A549 (cell line): ENCODE results near the gene SBK3. TPM values are rescaled to one million over a fixed set of nuclear protein-coding genes. Genes with fewer than 3 reads are reported as not detected.

ENCODE experiments used
- ATAC-seq, 2 experiments: fragments of 200-7000 bp in 1 of 2; fragments of >200 bp in 1 of 2; cut with Nextera tagmentation in 1 of 2; cut with Tn5 transposase in 1 of 2; 3 replicates each; pipeline versions ENCODE4 v1.8.0 to v1.9.1; 2018 to 2020; ENCODE audit warnings: mild to moderate bottlenecking in 1 of 2, moderate library complexity in 1 of 2
- CTCF ChIA-PET: fragments of 300-600 bp; sonication (Branson Sonifier 250); formaldehyde crosslinking; extraction: SDS; loops from one replicate; lab custom pipeline; 2021; ENCODE audit warnings: antibody characterized with exemption, inconsistent platforms; lab: Yijun Ruan, JAX
- POLR2A ChIA-PET: fragments of 350-600 bp; formaldehyde crosslinking; extraction: SDS; loops from one replicate; lab custom pipeline; 2021; ENCODE audit warnings: antibody characterized with exemption, inconsistent platforms; lab: Yijun Ruan, JAX
- DNase-seq, 2 experiments: peaks; one replicate each; pipeline versions ENCODE4 v3.0.0 to v3.0.0-alpha.2; 2011 to 2016; ENCODE audit warnings: low read depth in 1 of 2, low spot score in 1 of 2
- FAIRE-seq: peaks from 2 replicates; lab custom pipeline; 2011; peaks lifted over from hg19 to GRCh38; lab: Jason Lieb, UNC
- H3K27ac ChIP-seq, 2 experiments: fragments of >200 bp; sonication (Bioruptor Twin); formaldehyde crosslinking; 3 replicates each; pipeline ENCODE4 v1.5.1; 2016 to 2017
- H3K4me1 ChIP-seq: fragments of >200 bp; sonication (Bioruptor Twin); formaldehyde crosslinking; 3 replicates; pipeline ENCODE4 v1.6.1; 2016
- H3K4me2 ChIP-seq: fragments of >200 bp; sonication (Bioruptor Twin); formaldehyde crosslinking; 3 replicates; pipeline ENCODE4 v1.6.1; 2016
- H3K4me3 ChIP-seq: fragments of >200 bp; sonication (Bioruptor Twin); formaldehyde crosslinking; 3 replicates; pipeline ENCODE4 v1.5.1; 2016
- H3K9me3 ChIP-seq: fragments of >200 bp; sonication (Bioruptor Twin); formaldehyde crosslinking; 3 replicates; pipeline ENCODE4 v1.6.1; 2016
- BHLHE40 ChIP-seq: IDR thresholded peaks from 2 replicates; pipeline ENCODE4 v1.6.1; 2012; ENCODE audit warnings: low read depth, low read length, inconsistent platforms
- CBX8 ChIP-seq: fragments of 200-600 bp; sonication (generic); IDR thresholded peaks from 2 replicates; pipeline ENCODE4 v1.6.1; 2016
- CHD2 ChIP-seq: fragments of 150-350 bp; IDR thresholded peaks from 2 replicates; pipeline ENCODE4 v1.6.1; 2014; ENCODE audit warnings: low read length; ENCODE audit not compliant: partially characterized antibody
- CHD4 ChIP-seq: fragments of 200-600 bp; sonication (generic); IDR thresholded peaks from 2 replicates; pipeline ENCODE4 v1.6.1; 2016; ENCODE audit warnings: antibody characterized with exemption, mild to moderate bottlenecking, borderline replicate concordance
- EHF ChIP-seq: fragments of 250-450 bp; sonication (Bioruptor Pico); IDR thresholded peaks from 2 replicates; pipeline ENCODE4 v1.5.0; 2020; ENCODE audit warnings: mild to moderate bottlenecking
- ESRRA ChIP-seq: fragments of 150-350 bp; IDR thresholded peaks from 2 replicates; pipeline ENCODE4 v1.6.1; 2014; ENCODE audit warnings: mild to moderate bottlenecking, low read length, borderline replicate concordance
- FOSL2 ChIP-seq, 2 experiments: fragments of 450-650 bp in 1 of 2; fragments of >200 bp in 1 of 2; sonication (Bioruptor Twin) in 1 of 2; formaldehyde crosslinking; IDR thresholded peaks; 2 replicates each; pipeline versions ENCODE4 v1.5.0 to v1.6.1; 2016 to 2020; ENCODE audit warnings: mild to moderate bottlenecking in 1 of 2, moderate library complexity in 1 of 2
- FOXS1 ChIP-seq: fragments of 250-450 bp; sonication (Bioruptor Pico); IDR thresholded peaks from 2 replicates; pipeline ENCODE4 v1.5.0; 2020; ENCODE audit warnings: mild to moderate bottlenecking, moderate library complexity
- HOXB13 ChIP-seq: fragments of 250-450 bp; sonication (Bioruptor Pico); IDR thresholded peaks from 2 replicates; pipeline ENCODE4 v1.5.0; 2020; ENCODE audit warnings: low read depth, mild to moderate bottlenecking, moderate library complexity
- JUN ChIP-seq, 2 experiments: fragments of >200 bp; sonication (Bioruptor Twin); formaldehyde crosslinking; IDR thresholded peaks; 2 replicates in 1 of 2; 3 replicates in 1 of 2; pipeline ENCODE4 v1.6.1; 2016 to 2017
- JUNB ChIP-seq: fragments of >200 bp; sonication (Bioruptor Twin); formaldehyde crosslinking; IDR thresholded peaks from 2 replicates; pipeline ENCODE4 v1.6.1; 2016
- KDM1A ChIP-seq: fragments of 200-600 bp; sonication (generic); IDR thresholded peaks from 2 replicates; pipeline ENCODE4 v1.6.1; 2016; ENCODE audit warnings: low read depth, mild to moderate bottlenecking
- MAFK ChIP-seq: fragments of 450-650 bp; IDR thresholded peaks from 2 replicates; pipeline ENCODE4 v1.6.1; 2014; ENCODE audit not compliant: partially characterized antibody
- POLR2A ChIP-seq: IDR thresholded peaks from 2 replicates; pipeline ENCODE4 v1.6.1; 2012; ENCODE audit warnings: mild to moderate bottlenecking, low read length
- POLR2AphosphoS2 ChIP-seq: conservative IDR thresholded peaks from 2 replicates; pipeline ENCODE4 v1.6.1; 2012; ENCODE audit warnings: low read length, improper control_type of control experiment, inconsistent platforms
- RARB ChIP-seq: fragments of 250-450 bp; sonication (Bioruptor Pico); IDR thresholded peaks from 2 replicates; pipeline ENCODE4 v1.8.0; 2021; ENCODE audit warnings: mild to moderate bottlenecking, moderate library complexity
- REST ChIP-seq: fragments of 200-600 bp; sonication (generic); IDR thresholded peaks from 2 replicates; pipeline ENCODE4 v1.6.1; 2016; ENCODE audit warnings: antibody characterized with exemption, mild to moderate bottlenecking, moderate library complexity
- RFX5 ChIP-seq: fragments of 450-650 bp; IDR thresholded peaks from 2 replicates; pipeline ENCODE4 v1.7.1; 2014; ENCODE audit warnings: antibody characterized with exemption, mild to moderate bottlenecking, moderate library complexity
- SMC3 ChIP-seq: fragments of >200 bp; sonication (Bioruptor Twin); formaldehyde crosslinking; IDR thresholded peaks from 3 replicates; pipeline ENCODE4 v1.6.1; 2018; ENCODE audit warnings: inconsistent platforms
- SREBF2 ChIP-seq: fragments of 450-650 bp; IDR thresholded peaks from 2 replicates; pipeline ENCODE4 v1.6.1; 2014; ENCODE audit warnings: mild to moderate bottlenecking, moderate library complexity
- TFCP2L1 ChIP-seq: fragments of 250-450 bp; sonication (Bioruptor Pico); IDR thresholded peaks from 2 replicates; pipeline ENCODE4 v1.5.0; 2021; ENCODE audit warnings: mild to moderate bottlenecking
- TP53 ChIP-seq: fragments of 250-450 bp; sonication (Bioruptor Pico); IDR thresholded peaks from 2 replicates; pipeline ENCODE4 v1.5.0; 2021; ENCODE audit warnings: mild to moderate bottlenecking, moderate library complexity
- ZC3H11A ChIP-seq: fragments of 450-650 bp; IDR thresholded peaks from 2 replicates; pipeline ENCODE4 v1.6.1; 2014; ENCODE audit warnings: antibody characterized with exemption, mild to moderate bottlenecking
- ZSCAN20 ChIP-seq: fragments of 250-450 bp; sonication (Bioruptor Pico); IDR thresholded peaks from 2 replicates; pipeline ENCODE4 v1.8.0; 2022; ENCODE audit warnings: mild to moderate bottlenecking, moderate library complexity
- WGBS: methylation state at CpG from one replicate; pipeline ENCODE4 v1.1.6; 2017; ENCODE audit errors: missing lambda C conversion rate; 5-methylcytosine and 5-hydroxymethylcytosine counted together
- polyA minus RNA-seq: library from RNA; depleted of rRNA, polyadenylated mRNA; stranded (reverse); fragments of >200 nt; gene quantifications from 2 replicates; pipeline ENCODE4 v1.2.3, GENCODE V29; 2011; rRNA and poly(A)+ RNA removed
- polyA plus RNA-seq, 4 experiments: library from polyadenylated mRNA; depleted of rRNA in 3 of 4; stranded (reverse); fragments of >200 nt; fragmentation: RNase III in 1 of 4; extraction: RNeasy Plus Mini Kit Qiagen cat#74134 plus additional on column Dnase treatment in 1 of 4; gene quantifications; 2 replicates in 3 of 4; 3 replicates in 1 of 4; pipeline ENCODE4 v1.2.3, GENCODE V29; 2011 to 2017
- TF ChIP-seq, protein P1 (sequence below): IDR thresholded peaks from 2 replicates; pipeline ENCODE4 v1.6.1; 2012

The SBK3 gene, protein sequence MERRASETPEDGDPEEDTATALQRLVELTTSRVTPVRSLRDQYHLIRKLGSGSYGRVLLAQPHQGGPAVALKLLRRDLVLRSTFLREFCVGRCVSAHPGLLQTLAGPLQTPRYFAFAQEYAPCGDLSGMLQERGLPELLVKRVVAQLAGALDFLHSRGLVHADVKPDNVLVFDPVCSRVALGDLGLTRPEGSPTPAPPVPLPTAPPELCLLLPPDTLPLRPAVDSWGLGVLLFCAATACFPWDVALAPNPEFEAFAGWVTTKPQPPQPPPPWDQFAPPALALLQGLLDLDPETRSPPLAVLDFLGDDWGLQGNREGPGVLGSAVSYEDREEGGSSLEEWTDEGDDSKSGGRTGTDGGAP
- polyA plus RNA-seq (2011; rRNA removed) (0.89 and 1.1 TPM in 2 replicates), polyA plus RNA-seq (2017; fragmentation: RNase III; extraction: RNeasy Plus Mini Kit Qiagen cat#74134 plus additional on column Dnase treatment) (0.92 to 1.2 TPM (median 1.1 TPM) in 3 replicates), polyA minus RNA-seq (0.58 and 0.78 TPM in 2 replicates)
- 1.3 and 2.3 TPM in 2 replicates for polyA plus RNA-seq (2012; cell fraction: cytosol; rRNA removed)
- polyA plus RNA-seq (2012; cell fraction: nucleus; rRNA removed) = 2.2 and 2.7 TPM in 2 replicates

DNA sequence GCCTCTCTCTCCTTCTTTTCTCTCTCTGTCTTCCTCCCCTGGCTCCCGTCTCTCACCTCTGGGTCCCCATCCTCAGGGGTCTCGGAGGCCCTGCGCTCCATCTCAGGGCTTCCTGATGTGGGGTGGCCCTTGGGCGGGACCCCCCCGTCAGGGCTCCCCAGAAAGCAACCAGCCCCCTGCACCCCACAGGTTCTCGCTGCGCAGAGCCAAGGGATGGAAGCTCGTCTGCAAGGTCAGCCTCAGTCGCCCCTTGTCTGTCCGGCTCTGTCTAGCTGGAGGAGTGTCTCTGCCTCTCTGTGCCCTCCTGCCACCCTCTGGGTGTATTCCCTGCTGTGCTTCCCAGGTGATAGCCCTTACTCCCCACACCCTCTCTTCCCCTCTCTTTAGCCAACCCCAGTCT lies at the start of gene SBK3:
TSS of gene SBK3 (minus strand) at position 101 of the 400 bp plus-strand sequence. CDS start at position 101, 0 bp downstream.
- 91% methylated on average over 9 of the region's 10 CpGs for WGBS
- no peak for ATAC-seq
- CTCF ChIA-PET = interaction anchor here (1.3 to 7.6 kb wide), 4 partner anchors 15 to 86 kb away, joined by 3 to 43 read pairs (median 28); partner anchors contain the start of gene ZNF865
- H3K4me2 ChIP-seq = peak within 1 kb of the TSS; percentile 82
- TF ChIP-seq TFCP2L1 (CRISPR knock-in tag) (no peak), REST (no peak), TP53 (CRISPR knock-in tag) (no peak), ZC3H11A (no peak), SREBF2 (no peak), EHF (CRISPR knock-in tag) (no peak), CBX8 (no peak), JUNB (no peak), RARB (CRISPR knock-in tag) (no peak), ZSCAN20 (CRISPR knock-in tag) (no peak), SMC3 (no peak), JUN (IDR thresholded peaks at IDR 0.05) (no peak), CHD2 (no peak), FOXS1 (CRISPR knock-in tag) (no peak), HOXB13 (CRISPR knock-in tag) (no peak), MAFK (no peak), POLR2AphosphoS2 (no peak)
- TF ChIP-seq, protein P1, sequence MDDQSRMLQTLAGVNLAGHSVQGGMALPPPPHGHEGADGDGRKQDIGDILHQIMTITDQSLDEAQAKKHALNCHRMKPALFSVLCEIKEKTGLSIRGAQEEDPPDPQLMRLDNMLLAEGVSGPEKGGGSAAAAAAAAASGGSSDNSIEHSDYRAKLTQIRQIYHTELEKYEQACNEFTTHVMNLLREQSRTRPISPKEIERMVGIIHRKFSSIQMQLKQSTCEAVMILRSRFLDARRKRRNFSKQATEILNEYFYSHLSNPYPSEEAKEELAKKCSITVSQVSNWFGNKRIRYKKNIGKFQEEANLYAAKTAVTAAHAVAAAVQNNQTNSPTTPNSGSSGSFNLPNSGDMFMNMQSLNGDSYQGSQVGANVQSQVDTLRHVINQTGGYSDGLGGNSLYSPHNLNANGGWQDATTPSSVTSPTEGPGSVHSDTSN = no peak
- no peaks in the 10 kb centered on the region for H3K9me3 ChIP-seq
- peaks cover 55% of the 10 kb centered on the region for H3K4me1 ChIP-seq
- no peak for FAIRE-seq
- DNase-seq = no peak
- POLR2A ChIA-PET = no interaction called here
- H3K27ac ChIP-seq = peak within 1 kb of the TSS; percentile 97 to 99
- H3K4me3 ChIP-seq = no peak within 1 kb of the TSS

- 98% methylated on average over 64 of the region's 68 CpGs for WGBS
- FAIRE-seq (no peak), DNase-seq (no peak), ATAC-seq (no peak)
- TF ChIP-seq KDM1A (no peak), ESRRA (no peak), REST (no peak), FOXS1 (CRISPR knock-in tag) (no peak), HOXB13 (CRISPR knock-in tag) (no peak), CHD2 (no peak), JUNB (no peak), SMC3 (no peak), TP53 (CRISPR knock-in tag) (no peak), RFX5 (no peak), ZC3H11A (no peak), POLR2A (no peak), BHLHE40 (no peak), CHD4 (no peak), RARB (CRISPR knock-in tag) (no peak), FOSL2 (IDR thresholded peaks at IDR 0.05) (no peak), FOSL2 (CRISPR knock-in tag; IDR thresholded peaks at IDR 0.05) (no peak), SREBF2 (no peak)
- no peaks in the 10 kb centered on the region for H3K9me3 ChIP-seq
- peaks cover 2% of the 10 kb centered on the region; the same call in 1 of the 3 replicates for H3K4me1 ChIP-seq
- H3K4me2 ChIP-seq = no peak overlapping the region
- POLR2A ChIA-PET = interaction anchor here (0.7 to 0.9 kb wide), 2 partner anchors 13 to 31 kb away, joined by 3 read pairs; partner anchors contain the start of genes ZNF784 and ZNF865
- H3K27ac ChIP-seq = no peak overlapping the region
- no peak overlapping the region for H3K4me3 ChIP-seq
- CTCF ChIA-PET = interaction anchor here (1.1 to 1.9 kb wide), 7 partner anchors 13 to 451 kb away, joined by 3 to 7 read pairs (median 4); no protein-coding TSS in a partner anchor
Observed at GRCh38 chr19:55593096-55593772, 47.9 kb upstream of the SBK3 start.
